Testis (tissue), 3 donors: ENCODE results near the gene SPINK1. TPM values are rescaled to one million over a fixed set of nuclear protein-coding genes. Genes with fewer than 3 reads are reported as not detected.

Experiments
- DNase-seq: peaks from one replicate; pipeline ENCODE4 v3.0.0-alpha.2; 2019
- H3K27ac ChIP-seq, 2 donors: fragments of 200-600 bp; sonication (generic); one replicate each; pipeline ENCODE4 v1.5.1; 2019
- H3K27me3 ChIP-seq: fragments of 200-600 bp; sonication (generic); one replicate; pipeline ENCODE4 v1.5.1; 2019
- H3K36me3 ChIP-seq: fragments of 200-600 bp; sonication (generic); one replicate; pipeline ENCODE4 v1.5.1; 2017; ENCODE audit warnings: low read depth; ENCODE audit errors: missing control alignments
- H3K4me1 ChIP-seq: fragments of 200-600 bp; sonication (generic); one replicate; pipeline ENCODE4 v1.5.1; 2019
- H3K4me3 ChIP-seq, 2 donors: fragments of 200-600 bp; sonication (generic); one replicate each; pipeline ENCODE4 v1.5.1; 2017 to 2019
- H3K9me3 ChIP-seq: fragments of 200-600 bp; sonication (generic); one replicate; pipeline ENCODE4 v1.5.1; 2017
- POLR2A ChIP-seq: fragments of 450-650 bp; IDR thresholded peaks from one replicate; pipeline ENCODE4 v1.6.1; 2017; ENCODE audit warnings: antibody characterized with exemption, mild to moderate bottlenecking, moderate library complexity
- WGBS, 2 donors: methylation state at CpG; one replicate each; pipeline ENCODE4 v1.1.5; 2018; 5-methylcytosine and 5-hydroxymethylcytosine counted together
- intact Hi-C: fragments of 100-400 bp; cut with DNase I; formaldehyde crosslinking; loops from one replicate; pipeline ENCODE4 v1.15.1; 2023; ENCODE audit warnings: low total_unique reads
- polyA plus RNA-seq: library from polyadenylated mRNA; stranded (reverse); fragments of 350-450 nt; fragmentation: Illumina TruSeq; extraction: RNeasy Lipid Tissue Mini Kit (QIAGEN cat#74804); gene quantifications from one replicate; pipeline ENCODE4 v1.2.3, GENCODE V29; 2014; ENCODE audit warnings: low read depth, low replicate concordance; ENCODE audit not compliant: insufficient read depth
- total RNA-seq, 2 donors: library from RNA; depleted of rRNA; stranded (reverse); fragments of >200 nt; gene quantifications; one replicate each; pipeline ENCODE4 v1.2.3, GENCODE V29; 2016
- TF ChIP-seq, protein P1 (sequence below), 3 experiments: fragments of 450-650 bp in 2 of 3; fragments of 200-600 bp in 1 of 3; sonication (generic) in 1 of 3; IDR thresholded peaks; one replicate each; pipeline ENCODE4 v1.5.1; 2016 to 2019; ENCODE audit warnings: antibody characterized with exemption in 3 of 3, mild to moderate bottlenecking in 2 of 3, moderate library complexity in 1 of 3

Gene SPINK1
- total and polyA plus RNA-seq, 3 donors from 2014 or later = not detected

DNA sequence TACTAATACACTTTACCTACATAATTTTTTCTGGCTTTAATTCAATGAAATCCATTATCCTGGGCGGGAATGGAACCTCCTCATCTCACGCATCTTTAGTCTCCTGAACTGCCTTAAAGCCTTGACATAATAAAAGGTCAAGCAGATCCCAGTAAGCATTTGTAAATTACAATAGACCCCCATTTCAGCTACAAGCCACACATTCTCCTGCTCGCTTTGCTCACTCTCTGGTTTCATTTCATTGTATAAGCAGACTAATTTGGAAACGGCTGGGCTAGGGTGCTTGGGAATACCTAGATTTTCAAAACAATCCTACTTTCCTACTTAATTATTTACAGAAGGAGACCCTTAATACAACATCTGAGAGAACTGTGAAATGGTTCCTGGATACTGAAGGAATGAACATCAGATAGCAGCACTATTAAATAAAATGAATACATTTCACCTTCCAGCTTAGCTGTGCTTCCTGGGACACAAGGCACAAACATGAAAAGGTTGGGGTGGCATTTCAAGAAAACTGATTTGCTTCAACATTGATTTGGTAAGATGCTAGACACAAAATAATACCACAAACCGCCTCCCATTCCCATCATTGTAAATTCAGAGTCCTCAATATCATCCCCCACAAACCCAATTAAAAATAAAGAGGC, 50.4 kb downstream of the SPINK1 start:
- Histone ChIP-seq H3K4me3 (no peak overlapping the region), H3K27ac (no peak overlapping the region)

DNA sequence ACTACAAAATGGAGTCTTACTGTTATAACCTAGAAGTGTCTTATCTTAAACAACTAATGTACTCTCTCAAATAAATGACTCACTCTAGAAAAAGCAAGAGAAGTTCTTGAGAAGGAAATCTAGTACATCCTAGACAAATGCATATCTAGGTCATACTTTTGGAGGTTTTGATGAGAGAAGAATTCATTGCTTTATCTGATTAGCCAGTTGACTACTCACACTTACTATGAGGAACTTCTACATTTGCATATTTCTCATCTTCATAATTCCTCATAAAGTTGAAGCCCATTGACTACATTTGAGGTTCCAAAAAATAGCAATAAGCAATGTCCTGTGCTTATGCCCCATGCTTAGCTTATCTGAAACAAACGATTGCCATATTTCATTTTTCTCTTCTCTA, 51.8 kb downstream of the SPINK1 start:
- WGBS, 2 donors = 66 to 83% methylated on average over 1 of the region's 1 CpG

More for the DNA sequence above, 50.4 kb downstream of the SPINK1 start:
- 61 to 70% methylated on average over 5 of the region's 5 CpGs for WGBS, 2 donors
- Histone ChIP-seq H3K27me3 (no peaks in the 10 kb centered on the region), H3K4me1 (no peaks in the 10 kb centered on the region), H3K9me3 (no peaks in the 10 kb centered on the region), H3K36me3 (no peaks in the 10 kb centered on the region)
- TF ChIP-seq, protein P1, sequence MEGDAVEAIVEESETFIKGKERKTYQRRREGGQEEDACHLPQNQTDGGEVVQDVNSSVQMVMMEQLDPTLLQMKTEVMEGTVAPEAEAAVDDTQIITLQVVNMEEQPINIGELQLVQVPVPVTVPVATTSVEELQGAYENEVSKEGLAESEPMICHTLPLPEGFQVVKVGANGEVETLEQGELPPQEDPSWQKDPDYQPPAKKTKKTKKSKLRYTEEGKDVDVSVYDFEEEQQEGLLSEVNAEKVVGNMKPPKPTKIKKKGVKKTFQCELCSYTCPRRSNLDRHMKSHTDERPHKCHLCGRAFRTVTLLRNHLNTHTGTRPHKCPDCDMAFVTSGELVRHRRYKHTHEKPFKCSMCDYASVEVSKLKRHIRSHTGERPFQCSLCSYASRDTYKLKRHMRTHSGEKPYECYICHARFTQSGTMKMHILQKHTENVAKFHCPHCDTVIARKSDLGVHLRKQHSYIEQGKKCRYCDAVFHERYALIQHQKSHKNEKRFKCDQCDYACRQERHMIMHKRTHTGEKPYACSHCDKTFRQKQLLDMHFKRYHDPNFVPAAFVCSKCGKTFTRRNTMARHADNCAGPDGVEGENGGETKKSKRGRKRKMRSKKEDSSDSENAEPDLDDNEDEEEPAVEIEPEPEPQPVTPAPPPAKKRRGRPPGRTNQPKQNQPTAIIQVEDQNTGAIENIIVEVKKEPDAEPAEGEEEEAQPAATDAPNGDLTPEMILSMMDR (IDR thresholded peaks at IDR 0.05) = no peak
- no peak for TF ChIP-seq POLR2A
- intact Hi-C loops = no loop called here
- DNase-seq = no peak

DNA sequence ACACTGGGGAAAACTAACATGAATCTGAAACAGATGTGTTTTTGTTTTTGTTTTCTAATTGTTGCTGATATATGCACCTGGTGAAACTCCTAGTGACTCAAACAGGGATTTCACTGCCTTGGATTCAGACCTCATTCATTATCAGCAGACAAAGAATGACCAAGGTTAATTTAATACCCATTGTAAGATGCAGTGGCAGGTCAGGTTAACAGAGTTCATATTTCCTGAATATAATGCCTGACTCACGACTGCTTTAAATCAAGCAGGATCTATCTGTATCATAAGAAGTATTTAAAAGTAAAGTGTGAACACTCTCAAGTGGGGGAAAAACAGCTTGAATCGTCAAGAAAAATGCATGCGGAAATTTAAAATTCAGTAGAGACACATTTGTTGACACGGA, 54.5 kb downstream of the SPINK1 start:
- H3K9me3 ChIP-seq = no peaks in the 10 kb centered on the region
- H3K27me3 ChIP-seq = no peaks in the 10 kb centered on the region
- WGBS, 2 donors = 91 to 92% methylated on average over 4 of the region's 4 CpGs
- no peak overlapping the region for H3K27ac ChIP-seq
- no peaks in the 10 kb centered on the region for H3K4me1 ChIP-seq
- intact Hi-C loops = no loop called here
- H3K36me3 ChIP-seq = no peaks in the 10 kb centered on the region
- no peak for TF ChIP-seq POLR2A
- TF ChIP-seq, protein P1 (IDR thresholded peaks at IDR 0.05) = no peak
- H3K4me3 ChIP-seq = no peak overlapping the region
- no peak for DNase-seq

More for the DNA sequence above, 51.8 kb downstream of the SPINK1 start:
- Histone ChIP-seq H3K4me3 (no peak overlapping the region), H3K4me1 (no peaks in the 10 kb centered on the region), H3K36me3 (no peaks in the 10 kb centered on the region), H3K27me3 (no peaks in the 10 kb centered on the region), H3K9me3 (no peaks in the 10 kb centered on the region), H3K27ac (no peak overlapping the region)
- no peak for TF ChIP-seq POLR2A
- TF ChIP-seq, protein P1 (IDR thresholded peaks at IDR 0.05) = no peak
- no peak for DNase-seq
- intact Hi-C loops = no loop called here

Other genes starting within 250 kb of the SPINK1 start
- 1 to 10 TPM; 1.7 to 7.7 TPM for gene JAKMIP2, start 48.9 kb downstream of the SPINK1 start, total RNA-seq
- 3.4 TPM for gene JAKMIP2, start 48.9 kb downstream of the SPINK1 start, polyA plus RNA-seq
- gene SCGB3A2, start 47.0 kb upstream of the SPINK1 start, total RNA-seq = not detected
- not detected for gene SCGB3A2, start 47.0 kb upstream of the SPINK1 start, polyA plus RNA-seq
- gene C5orf46, start 74.9 kb upstream of the SPINK1 start, total RNA-seq = 1 to 10 TPM; 5.1 to 6.1 TPM
- gene C5orf46, start 74.9 kb upstream of the SPINK1 start, polyA plus RNA-seq = 25.8 TPM
- gene SPINK5, start 232.3 kb upstream of the SPINK1 start, total RNA-seq = 1 to 10 TPM; 1.1 to 3.5 TPM
- 0.90 TPM for gene SPINK5, start 232.3 kb upstream of the SPINK1 start, polyA plus RNA-seq